AG09319 (cell line): ENCODE measurements around the gene CEP350.
"Not testable (repeated sequence)": the region's sequence is repeated elsewhere in the genome, so short reads cannot be mapped to it uniquely, and the experiment has no call there.

Experiments used
- DNase-seq: peaks from one replicate; pipeline ENCODE4 v3.0.0-alpha.2; 2010; ENCODE audit warnings: low read depth; ENCODE audit errors: extremely low read depth
- TF ChIP-seq, protein P1 (sequence below): IDR thresholded peaks from 2 replicates; pipeline ENCODE4 v1.5.1; 2011; ENCODE audit warnings: low read depth, mild to moderate bottlenecking, inconsistent platforms, low read length, moderate library complexity

The CEP350 gene

DNA sequence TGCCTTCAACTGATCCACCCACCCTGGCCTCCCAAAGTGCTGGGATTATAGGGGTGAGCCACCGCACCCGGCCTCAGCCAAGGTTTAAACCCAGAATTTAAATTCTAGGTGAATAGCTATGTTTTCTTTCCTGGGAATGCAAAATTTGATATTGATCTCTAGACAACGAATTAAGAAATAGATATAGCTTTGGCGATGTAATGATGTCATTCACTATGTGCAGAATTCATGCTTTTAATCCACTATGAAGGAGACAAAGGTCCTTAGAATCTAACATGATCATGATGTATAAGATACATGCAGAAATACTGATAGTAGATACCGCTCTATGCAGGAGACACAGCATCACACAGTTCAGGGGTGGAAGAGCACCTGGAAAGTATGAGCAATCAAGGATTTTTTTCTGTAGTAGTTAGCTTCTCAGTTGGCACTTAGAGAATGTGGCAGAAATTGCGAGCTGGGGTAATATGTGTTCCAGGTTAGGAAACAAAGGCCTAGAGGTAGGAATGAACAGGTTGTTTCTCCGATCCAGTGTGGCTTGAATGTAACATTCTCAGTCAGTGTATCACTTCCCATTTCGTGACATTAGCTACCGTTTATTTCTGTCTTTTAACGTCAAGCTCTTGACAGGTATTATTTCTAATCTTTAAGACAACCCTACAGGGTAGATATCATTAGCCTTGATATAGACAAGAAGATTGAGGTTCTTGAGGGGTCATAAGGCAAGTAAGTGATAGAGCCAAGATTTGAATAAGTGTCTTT, 3.0 kb upstream of the CEP350 start:
- TF ChIP-seq, protein P1, sequence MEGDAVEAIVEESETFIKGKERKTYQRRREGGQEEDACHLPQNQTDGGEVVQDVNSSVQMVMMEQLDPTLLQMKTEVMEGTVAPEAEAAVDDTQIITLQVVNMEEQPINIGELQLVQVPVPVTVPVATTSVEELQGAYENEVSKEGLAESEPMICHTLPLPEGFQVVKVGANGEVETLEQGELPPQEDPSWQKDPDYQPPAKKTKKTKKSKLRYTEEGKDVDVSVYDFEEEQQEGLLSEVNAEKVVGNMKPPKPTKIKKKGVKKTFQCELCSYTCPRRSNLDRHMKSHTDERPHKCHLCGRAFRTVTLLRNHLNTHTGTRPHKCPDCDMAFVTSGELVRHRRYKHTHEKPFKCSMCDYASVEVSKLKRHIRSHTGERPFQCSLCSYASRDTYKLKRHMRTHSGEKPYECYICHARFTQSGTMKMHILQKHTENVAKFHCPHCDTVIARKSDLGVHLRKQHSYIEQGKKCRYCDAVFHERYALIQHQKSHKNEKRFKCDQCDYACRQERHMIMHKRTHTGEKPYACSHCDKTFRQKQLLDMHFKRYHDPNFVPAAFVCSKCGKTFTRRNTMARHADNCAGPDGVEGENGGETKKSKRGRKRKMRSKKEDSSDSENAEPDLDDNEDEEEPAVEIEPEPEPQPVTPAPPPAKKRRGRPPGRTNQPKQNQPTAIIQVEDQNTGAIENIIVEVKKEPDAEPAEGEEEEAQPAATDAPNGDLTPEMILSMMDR: no peak
- no peak for DNase-seq

DNA sequence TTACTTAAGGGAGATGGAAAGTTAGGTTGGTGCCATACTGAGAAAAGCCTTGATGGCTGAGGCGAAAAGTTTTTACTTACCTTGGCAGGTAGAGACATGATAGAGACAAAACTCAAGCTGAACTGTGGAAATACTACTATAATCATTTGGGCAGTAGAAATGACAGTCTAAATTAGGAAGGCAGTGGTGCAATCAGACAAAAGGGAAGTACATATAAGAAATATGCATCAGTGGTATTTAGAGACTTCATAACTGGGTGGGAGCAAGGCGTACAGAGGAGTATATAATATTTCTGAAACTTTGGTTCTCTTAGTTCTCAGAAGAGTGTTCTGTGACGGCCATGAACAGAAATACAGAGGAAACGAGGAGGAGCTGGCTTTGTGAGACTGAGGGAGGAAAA, 2.4 kb upstream of the CEP350 start:
- TF ChIP-seq, protein P1: no peak
- DNase-seq: no peak

DNA sequence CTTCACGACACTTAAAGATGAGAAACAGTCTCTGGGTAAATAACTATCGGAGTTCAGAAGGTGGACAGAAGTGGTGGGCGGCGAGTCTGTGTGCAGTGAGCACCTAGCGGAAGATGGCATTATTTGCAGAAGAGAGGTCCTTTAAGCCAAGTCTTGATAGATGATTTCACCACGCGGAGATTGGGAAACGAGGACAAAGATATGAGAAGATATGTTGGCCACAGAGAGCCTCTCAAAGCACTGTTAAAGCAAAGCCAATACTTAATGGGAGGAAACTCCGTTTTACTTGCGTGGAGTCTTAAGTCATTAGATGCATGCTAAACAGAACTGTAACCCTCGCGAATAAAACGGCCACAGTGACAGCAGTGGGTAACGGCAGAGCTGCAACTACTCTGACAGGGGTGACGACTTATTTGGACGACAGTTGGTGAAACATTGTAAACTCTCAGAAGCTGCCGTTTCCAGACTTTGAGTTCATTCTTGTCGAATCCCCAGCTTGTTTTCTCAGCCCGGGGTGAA, 577 bp upstream of the CEP350 start:
- TF ChIP-seq, protein P1: peak; percentile 23
- no peak for DNase-seq

DNA sequence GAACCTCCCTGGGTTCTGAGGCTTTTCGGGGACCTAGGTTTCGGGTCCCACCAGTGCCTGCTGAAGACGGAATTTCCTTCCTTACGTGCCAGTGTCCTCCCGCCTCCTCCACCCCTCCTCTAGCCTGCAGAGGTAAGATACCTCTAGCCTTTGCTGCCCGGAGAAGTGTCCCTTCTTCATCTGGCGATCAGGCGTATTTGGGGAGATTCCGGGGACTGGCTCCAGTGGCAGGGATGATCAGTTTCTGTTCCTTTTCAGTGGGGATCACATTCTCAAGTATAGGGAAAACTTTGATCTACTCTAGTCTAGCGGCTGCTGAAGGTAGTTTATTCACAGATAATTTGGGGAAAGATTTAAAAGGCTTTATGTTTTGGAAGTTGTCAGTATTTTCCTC, 674 bp downstream of the CEP350 start:
- TF ChIP-seq, protein P1: no peak
- no peak for DNase-seq

DNA sequence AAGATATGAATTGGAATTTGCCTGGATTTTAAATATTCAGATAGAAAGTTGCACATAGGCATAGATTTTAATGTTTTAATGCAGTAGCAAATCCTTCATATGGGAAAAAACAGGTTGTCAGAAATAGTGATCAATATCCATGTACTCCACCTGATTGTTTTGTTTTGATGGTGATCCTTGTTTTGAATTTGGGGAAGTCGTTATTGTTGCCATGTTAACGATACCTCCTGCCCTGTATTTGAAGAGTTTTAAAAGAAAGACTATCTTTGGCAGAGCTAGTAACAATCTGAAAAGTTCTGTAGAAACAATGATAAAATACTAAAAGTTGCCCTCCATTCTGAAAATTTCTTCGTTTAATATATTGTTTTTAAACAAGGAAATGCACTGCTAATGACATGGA, 1.1 kb downstream of the CEP350 start:
- TF ChIP-seq, protein P1: no peak
- no peak for DNase-seq

DNA sequence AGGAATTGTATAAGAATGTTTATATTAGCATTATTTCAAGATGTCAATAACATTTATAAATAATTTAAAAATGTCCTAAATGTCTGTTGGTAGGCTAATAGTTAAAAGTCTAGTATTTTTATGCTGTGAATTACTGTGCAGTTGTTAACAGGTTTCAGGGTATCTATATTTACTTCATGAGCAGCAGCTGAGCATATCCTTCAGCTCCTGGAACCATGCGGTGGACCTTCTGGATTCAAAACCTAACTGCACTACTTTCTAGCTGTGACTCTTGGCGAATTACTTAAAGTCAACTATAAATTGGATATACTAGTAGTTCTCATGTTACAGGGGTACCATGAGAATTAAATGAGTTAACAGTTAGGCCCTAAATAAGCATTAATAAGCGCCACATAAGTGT, 3.7 kb downstream of the CEP350 start:
- no peak for DNase-seq
- TF ChIP-seq, protein P1: no peak

DNA sequence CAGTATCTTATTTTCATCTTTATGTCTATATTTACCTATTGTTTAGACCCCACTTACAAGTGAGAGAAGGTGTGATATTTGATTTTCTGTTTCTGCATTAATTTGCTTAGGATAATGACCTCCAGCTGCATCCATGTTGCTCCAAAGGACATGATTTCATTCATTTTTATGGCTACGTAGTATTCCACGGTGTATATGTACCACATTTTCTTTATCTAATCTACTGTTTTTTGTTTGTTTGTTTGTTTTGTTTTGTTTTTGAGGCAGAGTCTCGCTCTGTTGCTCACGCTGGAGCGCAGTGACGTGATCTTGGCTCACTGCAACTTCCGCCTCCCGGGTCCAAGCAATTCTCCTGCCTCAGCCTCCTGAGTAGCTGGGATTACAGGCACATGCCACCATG, 7.6 kb downstream of the CEP350 start:
- not testable (repeated sequence) for DNase-seq

DNA sequence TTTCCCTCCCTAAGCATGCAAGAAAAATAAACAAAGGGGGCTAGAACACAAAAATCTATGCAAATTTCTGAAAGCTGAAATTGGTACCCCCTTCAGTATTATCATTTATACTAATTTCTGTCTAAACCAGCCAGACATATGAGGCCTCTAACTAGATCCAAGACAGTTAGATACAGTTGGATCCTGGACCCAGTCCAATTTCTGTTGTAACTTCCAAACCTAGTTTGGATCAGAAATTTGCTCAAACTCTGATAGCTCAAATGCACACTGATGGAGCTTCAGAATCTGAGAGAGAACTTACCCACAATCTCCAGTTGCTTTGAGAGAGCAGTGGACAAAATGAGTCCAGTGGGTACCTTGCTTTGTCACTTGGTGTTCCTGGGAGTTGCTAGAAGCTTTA, 11.9 kb downstream of the CEP350 start:
- no peak for DNase-seq
- TF ChIP-seq, protein P1: no peak
